ENCODE data around the gene GRIN3B. TPM values are rescaled to one million over a fixed set of nuclear protein-coding genes. Genes with fewer than 3 reads are reported as not detected.

Gene GRIN3B
- total RNA-seq, result 0.32 and 0.60 TPM in 2 replicates

DNA sequence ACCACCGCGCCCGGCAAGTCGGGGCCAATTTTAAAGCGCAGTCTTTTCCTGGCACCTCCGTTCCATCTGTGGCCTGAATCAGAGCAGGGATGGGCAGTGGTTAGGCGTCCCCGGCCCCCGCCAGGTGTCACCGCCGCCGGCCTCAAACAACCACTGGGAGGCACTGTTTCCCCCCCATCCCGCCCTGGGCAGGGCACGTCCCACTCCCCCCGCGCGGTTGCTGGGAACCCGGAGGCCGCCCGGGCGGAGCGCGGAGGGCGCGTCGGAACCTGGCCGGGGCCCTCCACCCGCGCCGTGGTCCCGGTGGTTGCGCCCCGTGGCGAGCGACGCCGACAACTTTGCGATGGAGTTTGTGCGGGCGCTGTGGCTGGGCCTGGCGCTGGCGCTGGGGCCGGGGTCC is at the start of gene GRIN3B:
Gene GRIN3B (plus strand): TSS at position 325 of the 400 bp plus-strand sequence. CDS start 19 bp downstream, at position 344.

DNA sequence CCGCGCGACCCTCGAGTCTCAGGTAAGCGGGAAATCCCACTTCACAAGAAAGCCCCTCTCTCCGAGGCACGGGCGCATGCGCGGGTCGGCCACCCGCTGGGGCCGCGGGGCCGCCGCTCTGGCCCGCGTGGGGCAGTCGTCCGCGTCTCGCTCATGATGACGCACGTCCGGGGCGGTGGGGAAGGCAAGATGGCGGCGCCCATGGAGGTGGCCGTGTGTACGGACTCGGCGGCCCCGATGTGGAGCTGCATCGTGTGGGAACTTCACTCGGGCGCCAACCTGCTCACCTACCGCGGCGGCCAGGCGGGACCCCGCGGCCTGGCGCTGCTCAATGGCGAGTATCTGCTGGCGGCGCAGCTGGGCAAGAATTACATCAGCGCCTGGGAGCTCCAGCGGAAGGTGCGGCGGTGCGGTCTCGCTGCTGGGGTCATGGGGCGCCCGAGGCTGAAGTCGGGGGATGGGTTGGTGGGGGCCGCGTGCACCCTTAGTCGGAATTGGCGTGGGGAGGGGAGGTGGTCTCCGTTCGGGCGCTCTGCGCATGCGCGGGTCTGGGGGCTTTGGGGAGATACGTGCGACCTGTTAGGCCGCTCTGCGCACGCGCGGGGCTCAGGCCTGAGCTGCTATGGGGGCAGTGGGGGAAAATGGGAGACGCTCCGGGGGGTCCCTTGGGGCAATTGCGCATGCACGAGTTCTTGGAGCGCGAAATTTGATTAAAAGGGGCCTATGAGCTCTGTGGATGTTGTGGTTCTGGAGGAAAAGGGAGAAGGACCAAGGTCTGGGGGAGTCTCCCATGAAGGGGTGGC is 15.9 kb upstream of the GRIN3B start, which contains the start of gene WDR18:
Gene WDR18 (plus strand): TSS at position 181 of the 803 bp plus-strand sequence. CDS start 9 bp downstream, at position 190.

GRCh38 chr19:1020868-1021425 is 20.7 kb downstream of the GRIN3B start, which contains the start of gene TMEM259:
Gene TMEM259, minus strand, starts transcription at chr19:1021123. Its CDS starts 127 bp downstream, at chr19:1020996.

GRCh38 chr19:1025960-1026782 is 26.0 kb downstream of the GRIN3B start, which contains the start of gene CNN2:
Gene CNN2, plus strand, starts transcription at chr19:1026608. Its CDS starts 54 bp downstream, at chr19:1026662.

DNA sequence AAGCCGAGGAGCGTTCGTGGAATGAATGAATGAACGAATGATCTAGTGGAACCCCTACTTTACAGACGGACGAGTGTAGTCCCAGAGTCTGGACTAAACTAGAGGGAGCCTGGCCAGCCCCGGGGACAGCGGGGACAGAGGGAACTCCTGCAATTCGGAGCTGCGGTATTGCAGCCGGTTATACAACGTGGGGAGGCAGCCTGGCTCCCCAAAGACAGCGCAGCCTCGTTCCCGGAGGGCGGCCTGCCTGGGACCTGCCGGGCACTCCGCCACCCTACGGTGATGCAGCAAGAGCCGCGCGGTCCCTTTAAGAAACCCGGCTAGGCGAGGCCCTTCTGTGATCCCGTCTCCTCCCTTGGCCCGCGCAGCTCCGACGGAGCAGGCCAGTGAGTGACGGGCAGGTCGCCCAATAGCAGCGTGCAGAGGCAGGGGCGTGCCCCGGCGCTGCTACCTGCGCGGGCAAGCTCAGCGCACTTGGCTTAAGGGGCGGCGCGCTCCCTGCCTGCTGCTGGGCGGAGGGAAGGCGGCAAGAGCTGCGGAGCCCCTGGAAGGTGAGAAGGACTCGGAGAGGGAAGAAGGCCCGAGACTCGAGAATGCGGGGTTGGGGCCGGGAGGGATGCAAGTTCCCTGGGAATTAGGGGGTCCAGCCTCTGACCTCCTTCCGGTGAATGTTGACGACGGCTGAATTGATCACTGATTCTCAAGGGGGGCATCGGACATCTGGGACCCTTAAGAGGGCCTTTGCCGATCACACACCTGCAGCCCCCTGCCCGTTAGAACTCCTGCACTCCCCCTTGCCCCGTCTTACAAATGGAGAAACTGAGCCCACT is 39.6 kb downstream of the GRIN3B start, which contains the start of gene ABCA7:
Gene ABCA7 (plus strand): TSS at position 462 of the 830 bp plus-strand sequence. CDS start 1,255 bp downstream, outside the sequence.

Other genes with a start within 250 kb of the GRIN3B start
- 0.32 and 0.43 TPM in 2 replicates for gene MISP, start 249.3 kb upstream of the GRIN3B start, total RNA-seq
- 58.3 and 65.3 TPM in 2 replicates for gene PTBP1, start 203.0 kb upstream of the GRIN3B start, total RNA-seq
- 0.47 and 0.77 TPM in 2 replicates for gene PLPPR3, start 178.5 kb upstream of the GRIN3B start, total RNA-seq
- gene AZU1, start 172.6 kb upstream of the GRIN3B start, total RNA-seq, result 0.16 TPM in 1 of 2 replicates, not detected in the other
- gene PRTN3, start 159.4 kb upstream of the GRIN3B start, total RNA-seq, result not detected in 2 replicates
- 0.16 and 0.69 TPM in 2 replicates for gene ELANE, start 148.1 kb upstream of the GRIN3B start, total RNA-seq
- 56.0 and 362 TPM in 2 replicates for gene CFD, start 140.8 kb upstream of the GRIN3B start, total RNA-seq
- gene MED16, start 107.2 kb upstream of the GRIN3B start, total RNA-seq, result 26.5 and 35.5 TPM in 2 replicates
- not detected in 2 replicates for gene RNU6-9, start 106.9 kb upstream of the GRIN3B start, total RNA-seq
- gene R3HDM4, start 87.2 kb upstream of the GRIN3B start, total RNA-seq, result 12.3 and 14.0 TPM in 2 replicates
- gene KISS1R, start 83.1 kb upstream of the GRIN3B start, total RNA-seq, result 0.09 TPM in 1 of 2 replicates, not detected in the other
- gene ARID3A, start 74.4 kb upstream of the GRIN3B start, total RNA-seq, result 12.6 and 17.0 TPM in 2 replicates
- 45.9 and 49.6 TPM in 2 replicates for gene WDR18, start 16.1 kb upstream of the GRIN3B start, total RNA-seq
- 41.6 TPM in 2 replicates for gene TMEM259, start 20.7 kb downstream of the GRIN3B start, total RNA-seq
- gene RNU6-2, start 21.1 kb downstream of the GRIN3B start, total RNA-seq, result not detected in 2 replicates
- gene CNN2, start 26.2 kb downstream of the GRIN3B start, total RNA-seq, result 141 and 152 TPM in 2 replicates
- gene ABCA7, start 39.7 kb downstream of the GRIN3B start, total RNA-seq, result 2.6 and 6.6 TPM in 2 replicates
- 0.79 and 0.94 TPM in 2 replicates for gene ARHGAP45, start 66.7 kb downstream of the GRIN3B start, total RNA-seq
- gene POLR2E, start 95.0 kb downstream of the GRIN3B start, total RNA-seq, result 89.2 and 104 TPM in 2 replicates
- gene GPX4, start 103.6 kb downstream of the GRIN3B start, total RNA-seq, result 404 and 638 TPM in 2 replicates
- gene SBNO2, start 173.8 kb downstream of the GRIN3B start, total RNA-seq, result 32.2 and 32.8 TPM in 2 replicates
- 74.2 and 98.7 TPM in 2 replicates for gene STK11, start 205.4 kb downstream of the GRIN3B start, total RNA-seq
- gene CBARP, start 237.6 kb downstream of the GRIN3B start, total RNA-seq, result 0.63 and 0.86 TPM in 2 replicates
- 23.9 and 40.0 TPM in 2 replicates for gene ATP5F1D, start 241.3 kb downstream of the GRIN3B start, total RNA-seq
- 8.8 and 9.5 TPM in 2 replicates for gene MIDN, start 248.2 kb downstream of the GRIN3B start, total RNA-seq

Data from bronchial smooth muscle cell (primary cell).